Measurements from ENCODE around the gene EHF. TPM values are rescaled to one million over a fixed set of nuclear protein-coding genes. Genes with fewer than 3 reads are reported as not detected.

Gene EHF
- total RNA-seq, 1 donor from 2014 or later, result 1.1 TPM

DNA sequence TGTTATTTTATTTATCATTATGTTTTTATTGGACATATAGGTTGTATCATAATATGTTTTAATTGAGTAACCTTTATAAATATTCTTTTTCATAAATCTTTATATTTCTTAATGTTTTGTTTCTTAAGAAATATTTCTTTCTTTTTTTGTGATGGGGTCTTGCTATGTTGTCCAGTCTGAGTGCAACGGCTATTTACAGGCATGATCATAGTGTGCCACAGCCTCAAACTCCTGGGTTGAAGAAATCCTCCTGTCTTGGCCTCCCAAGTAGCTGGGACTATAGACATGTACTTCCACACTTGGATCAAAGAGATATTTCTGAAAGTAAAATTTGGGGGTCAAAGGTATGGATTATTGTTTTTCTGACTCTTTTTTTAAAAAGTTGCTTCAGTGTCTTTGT lies 53.1 kb downstream of the EHF start:
- DNase-seq, result no peak
- ChIA-PET POLR2A (no interaction called here), CTCF (no interaction called here)
- intact Hi-C loops (cut with micrococcal nuclease), result no loop called here
- Mint-ChIP-seq H3K27ac (no peak overlapping the region), H3K27me3 (no peaks in the 10 kb centered on the region), H3K36me3 (ENCODE audit: low read depth) (no peaks in the 10 kb centered on the region), H3K9me3 (no peaks in the 10 kb centered on the region), H3K4me3 (no peak overlapping the region), H3K4me1 (peaks cover 18% of the 10 kb centered on the region)
- no peak for ATAC-seq (ENCODE audit: low read depth)
- TF ChIP-seq, protein P1, sequence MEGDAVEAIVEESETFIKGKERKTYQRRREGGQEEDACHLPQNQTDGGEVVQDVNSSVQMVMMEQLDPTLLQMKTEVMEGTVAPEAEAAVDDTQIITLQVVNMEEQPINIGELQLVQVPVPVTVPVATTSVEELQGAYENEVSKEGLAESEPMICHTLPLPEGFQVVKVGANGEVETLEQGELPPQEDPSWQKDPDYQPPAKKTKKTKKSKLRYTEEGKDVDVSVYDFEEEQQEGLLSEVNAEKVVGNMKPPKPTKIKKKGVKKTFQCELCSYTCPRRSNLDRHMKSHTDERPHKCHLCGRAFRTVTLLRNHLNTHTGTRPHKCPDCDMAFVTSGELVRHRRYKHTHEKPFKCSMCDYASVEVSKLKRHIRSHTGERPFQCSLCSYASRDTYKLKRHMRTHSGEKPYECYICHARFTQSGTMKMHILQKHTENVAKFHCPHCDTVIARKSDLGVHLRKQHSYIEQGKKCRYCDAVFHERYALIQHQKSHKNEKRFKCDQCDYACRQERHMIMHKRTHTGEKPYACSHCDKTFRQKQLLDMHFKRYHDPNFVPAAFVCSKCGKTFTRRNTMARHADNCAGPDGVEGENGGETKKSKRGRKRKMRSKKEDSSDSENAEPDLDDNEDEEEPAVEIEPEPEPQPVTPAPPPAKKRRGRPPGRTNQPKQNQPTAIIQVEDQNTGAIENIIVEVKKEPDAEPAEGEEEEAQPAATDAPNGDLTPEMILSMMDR (IDR thresholded peaks at IDR 0.05), result no peak

DNA sequence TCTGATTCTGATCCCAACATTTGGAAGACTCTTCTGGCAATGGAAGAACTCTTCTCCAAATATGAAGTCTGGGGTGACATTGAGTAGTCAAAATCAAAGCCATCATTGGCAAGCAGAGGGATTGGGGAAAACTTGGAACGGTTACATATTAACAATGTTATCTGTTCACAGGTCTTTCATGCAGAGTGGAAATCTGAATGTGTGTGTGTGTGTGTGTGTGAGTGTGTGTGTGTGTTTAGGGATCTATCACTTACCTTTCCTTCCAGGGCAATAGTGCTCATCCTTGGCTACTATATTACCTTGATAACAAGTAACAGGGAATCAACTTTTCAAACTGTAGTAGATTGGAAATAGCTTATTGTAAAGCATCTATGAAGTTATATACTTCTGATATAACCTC lies 55.3 kb downstream of the EHF start:
- ChIA-PET POLR2A (no interaction called here), CTCF (interaction anchor here (0.6 kb wide), 1 partner anchor 41 kb away, joined by 3 read pairs; no protein-coding TSS in a partner anchor)
- Mint-ChIP-seq H3K4me1 (peaks cover 2% of the 10 kb centered on the region), H3K27me3 (no peaks in the 10 kb centered on the region), H3K27ac (no peak overlapping the region), H3K4me3 (no peak overlapping the region), H3K9me3 (no peaks in the 10 kb centered on the region), H3K36me3 (ENCODE audit: low read depth) (no peaks in the 10 kb centered on the region)
- TF ChIP-seq, protein P1 (IDR thresholded peaks at IDR 0.05), result no peak
- intact Hi-C loops (cut with micrococcal nuclease), result no loop called here
- DNase-seq, result no peak
- ATAC-seq (ENCODE audit: low read depth), result no peak

DNA sequence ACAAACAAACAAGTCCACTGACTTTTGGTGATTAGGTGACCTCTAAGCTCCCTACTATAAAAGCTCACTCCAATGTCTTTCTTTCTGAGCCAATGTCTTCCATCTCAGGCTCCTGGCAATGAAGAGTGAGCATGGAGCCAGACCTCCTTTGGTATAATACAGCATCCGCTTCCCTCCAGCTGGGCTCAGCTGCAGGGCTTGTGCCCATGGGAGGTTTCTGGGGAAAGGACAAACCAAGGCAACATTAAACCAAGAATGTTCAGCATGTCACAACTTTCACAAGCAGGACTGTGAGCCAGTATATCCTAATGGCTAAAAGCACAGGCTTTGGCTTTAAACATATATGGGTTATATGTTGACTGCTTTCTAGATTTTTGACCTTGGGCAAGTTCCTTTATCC lies 58.8 kb downstream of the EHF start:
- intact Hi-C loops (cut with micrococcal nuclease), result no loop called here
- ChIA-PET CTCF (no interaction called here), POLR2A (no interaction called here)
- no peaks in the 10 kb centered on the region for H3K36me3 Mint-ChIP-seq (ENCODE audit: low read depth)
- H3K27ac Mint-ChIP-seq, result no peak overlapping the region
- TF ChIP-seq, protein P1 (IDR thresholded peaks at IDR 0.05), result no peak
- no peaks in the 10 kb centered on the region for H3K27me3 Mint-ChIP-seq
- no peaks in the 10 kb centered on the region for H3K9me3 Mint-ChIP-seq
- H3K4me1 Mint-ChIP-seq, result no peaks in the 10 kb centered on the region
- ATAC-seq (ENCODE audit: low read depth), result no peak
- H3K4me3 Mint-ChIP-seq, result no peak overlapping the region
- DNase-seq, result no peak

DNA sequence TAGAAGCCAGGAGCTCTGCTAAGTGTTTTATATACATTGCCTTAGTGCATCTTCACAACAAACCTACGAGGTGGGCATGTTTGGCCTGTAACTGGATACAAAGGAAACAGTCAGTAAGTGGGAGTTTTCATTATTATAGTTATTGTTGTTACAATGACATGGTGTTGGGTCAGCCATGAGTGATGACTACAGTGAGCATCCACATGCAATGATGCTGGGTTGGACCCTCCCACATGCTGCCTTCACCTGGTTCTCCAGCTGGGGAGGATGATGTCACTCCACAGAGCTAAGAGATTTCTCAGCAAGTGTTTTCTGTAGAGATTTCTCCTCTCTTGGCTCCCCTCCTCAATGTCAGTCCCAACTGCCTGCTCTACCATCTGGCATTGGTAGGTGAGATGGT lies 59.3 kb downstream of the EHF start:
- H3K4me1 Mint-ChIP-seq, result peaks cover 3% of the 10 kb centered on the region
- ChIA-PET POLR2A (no interaction called here), CTCF (no interaction called here)
- H3K27ac Mint-ChIP-seq, result no peak overlapping the region
- H3K36me3 Mint-ChIP-seq (ENCODE audit: low read depth), result no peaks in the 10 kb centered on the region
- intact Hi-C loops (cut with micrococcal nuclease), result no loop called here
- no peaks in the 10 kb centered on the region for H3K27me3 Mint-ChIP-seq
- H3K9me3 Mint-ChIP-seq, result no peaks in the 10 kb centered on the region
- no peak overlapping the region for H3K4me3 Mint-ChIP-seq
- TF ChIP-seq, protein P1 (IDR thresholded peaks at IDR 0.05), result no peak
- DNase-seq (no peak), ATAC-seq (ENCODE audit: low read depth) (no peak)

DNA sequence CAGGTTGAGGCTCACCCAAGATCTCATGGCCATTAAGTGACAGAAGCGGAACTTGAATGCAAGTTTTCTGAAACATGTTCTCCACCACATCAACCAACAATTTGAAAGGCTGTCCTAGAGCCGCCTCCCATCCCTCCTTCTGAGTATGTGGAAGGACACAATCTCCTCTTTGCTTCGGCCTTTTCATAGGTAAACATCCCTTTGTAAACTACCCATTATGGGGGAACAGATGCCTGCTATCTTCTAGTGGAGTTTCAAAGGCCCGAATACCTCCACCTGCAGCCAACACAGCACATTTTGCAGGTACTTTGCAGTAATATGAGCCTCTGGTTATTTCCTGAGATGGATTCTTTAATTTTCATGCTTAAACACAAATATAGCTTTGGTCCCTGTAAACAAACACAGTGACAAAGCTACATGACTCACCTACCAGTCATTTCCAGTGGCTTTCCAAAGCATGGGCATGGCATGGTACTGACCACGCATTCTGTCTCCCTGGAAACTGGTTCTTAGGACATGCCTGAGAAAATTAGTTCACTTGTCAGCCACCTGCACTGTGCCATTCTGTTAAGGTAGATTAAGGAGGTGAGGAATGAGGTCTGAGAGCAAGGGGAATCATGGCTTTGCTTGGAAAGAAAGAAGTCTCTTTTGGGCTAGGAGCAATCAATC lies 60.2 kb downstream of the EHF start:
- TF ChIP-seq, protein P1 (IDR thresholded peaks at IDR 0.05), result no peak
- Mint-ChIP-seq H3K4me1 (peaks cover 6% of the 10 kb centered on the region), H3K36me3 (ENCODE audit: low read depth) (no peaks in the 10 kb centered on the region), H3K4me3 (no peak overlapping the region), H3K27ac (no peak overlapping the region), H3K9me3 (no peaks in the 10 kb centered on the region), H3K27me3 (no peaks in the 10 kb centered on the region)
- DNase-seq, result no peak
- intact Hi-C loops (cut with micrococcal nuclease), result no loop called here
- POLR2A ChIA-PET, result no interaction called here
- CTCF ChIA-PET, result no interaction called here
- no peak for ATAC-seq (ENCODE audit: low read depth)

Measured in activated B cell treated with CpG ODN at 0.5 μM for 24 hours (primary cell).